HPDE6-E6E7 (cell line): ENCODE measurements around the gene TMEM121.
"Not testable (repeated sequence)": the region's sequence is repeated elsewhere in the genome, so short reads cannot be mapped to it uniquely, and the experiment has no call there.

ENCODE experiments used
- DNase-seq: peaks from one replicate; pipeline ENCODE4 v3.0.0; 2011; ENCODE audit warnings: missing footprints; ENCODE audit errors: extremely low spot score

Gene TMEM121

DNA sequence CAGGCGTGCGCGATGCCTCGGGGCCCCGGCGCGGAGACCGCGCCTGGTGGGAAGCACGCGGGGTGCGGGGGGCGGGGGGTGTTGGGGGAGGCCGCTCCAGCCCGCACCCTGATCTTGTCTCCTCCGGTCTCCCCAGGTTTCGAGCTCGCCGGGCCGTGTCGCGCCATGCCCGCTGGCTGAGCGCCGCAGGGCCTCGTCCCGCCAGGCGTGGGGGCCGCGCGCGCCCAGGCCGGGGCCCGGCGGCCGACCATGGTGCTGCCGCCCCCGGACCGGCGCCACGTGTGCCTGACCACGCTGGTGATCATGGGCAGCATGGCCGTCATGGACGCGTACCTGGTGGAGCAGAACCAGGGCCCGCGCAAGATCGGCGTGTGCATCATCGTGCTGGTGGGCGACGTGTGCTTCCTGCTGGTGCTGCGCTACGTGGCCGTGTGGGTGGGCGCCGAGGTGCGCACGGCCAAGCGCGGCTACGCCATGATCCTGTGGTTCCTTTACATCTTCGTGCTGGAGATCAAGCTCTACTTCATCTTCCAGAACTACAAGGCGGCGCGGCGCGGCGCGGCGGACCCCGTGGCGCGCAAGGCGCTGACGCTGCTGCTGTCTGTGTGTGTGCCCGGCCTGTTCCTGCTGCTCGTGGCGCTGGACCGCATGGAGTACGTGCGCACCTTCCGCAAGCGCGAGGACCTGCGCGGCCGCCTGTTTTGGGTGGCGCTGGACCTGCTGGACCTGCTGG, 2.4 kb downstream of the TMEM121 start:
- no peak for DNase-seq

DNA sequence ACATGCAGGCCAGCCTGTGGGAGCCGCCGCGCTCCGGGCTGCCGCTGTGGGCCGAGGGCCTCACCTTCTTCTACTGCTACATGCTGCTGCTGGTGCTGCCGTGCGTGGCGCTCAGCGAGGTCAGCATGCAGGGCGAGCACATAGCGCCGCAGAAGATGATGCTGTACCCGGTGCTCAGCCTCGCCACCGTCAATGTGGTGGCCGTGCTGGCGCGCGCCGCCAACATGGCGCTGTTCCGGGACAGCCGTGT, 2.9 kb downstream of the TMEM121 start:
- DNase-seq, result no peak

DNA sequence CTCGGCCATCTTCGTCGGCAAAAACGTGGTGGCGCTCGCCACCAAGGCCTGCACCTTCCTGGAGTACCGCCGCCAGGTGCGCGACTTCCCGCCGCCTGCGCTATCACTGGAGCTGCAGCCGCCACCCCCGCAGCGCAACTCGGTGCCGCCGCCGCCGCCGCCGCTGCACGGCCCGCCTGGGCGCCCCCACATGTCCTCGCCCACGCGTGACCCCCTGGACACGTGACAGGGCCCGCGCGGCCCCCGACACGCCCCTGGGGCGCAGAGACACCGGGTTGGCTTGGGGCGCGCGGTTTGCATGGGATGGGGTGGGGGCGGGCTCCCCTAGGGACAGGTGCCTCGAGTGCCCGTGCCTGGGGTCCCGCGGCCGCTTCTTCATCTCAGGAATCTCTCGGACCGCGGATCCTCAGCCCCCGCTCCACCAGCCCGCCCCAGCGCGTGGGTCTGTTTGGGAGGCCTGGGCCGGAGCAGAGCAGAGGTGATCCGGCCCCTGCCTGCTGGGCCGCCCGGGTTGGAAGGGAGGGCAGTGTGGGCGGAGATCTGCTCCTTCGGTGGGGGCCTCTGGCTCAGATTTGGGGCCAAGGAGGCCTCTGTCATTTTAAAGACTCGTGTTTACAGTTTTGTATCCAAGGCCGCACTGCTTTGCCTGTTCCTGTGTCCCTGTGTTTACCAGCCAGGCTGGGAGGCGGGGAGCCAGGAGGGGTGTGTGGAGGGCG, 3.3 kb downstream of the TMEM121 start:
- no peak for DNase-seq

DNA sequence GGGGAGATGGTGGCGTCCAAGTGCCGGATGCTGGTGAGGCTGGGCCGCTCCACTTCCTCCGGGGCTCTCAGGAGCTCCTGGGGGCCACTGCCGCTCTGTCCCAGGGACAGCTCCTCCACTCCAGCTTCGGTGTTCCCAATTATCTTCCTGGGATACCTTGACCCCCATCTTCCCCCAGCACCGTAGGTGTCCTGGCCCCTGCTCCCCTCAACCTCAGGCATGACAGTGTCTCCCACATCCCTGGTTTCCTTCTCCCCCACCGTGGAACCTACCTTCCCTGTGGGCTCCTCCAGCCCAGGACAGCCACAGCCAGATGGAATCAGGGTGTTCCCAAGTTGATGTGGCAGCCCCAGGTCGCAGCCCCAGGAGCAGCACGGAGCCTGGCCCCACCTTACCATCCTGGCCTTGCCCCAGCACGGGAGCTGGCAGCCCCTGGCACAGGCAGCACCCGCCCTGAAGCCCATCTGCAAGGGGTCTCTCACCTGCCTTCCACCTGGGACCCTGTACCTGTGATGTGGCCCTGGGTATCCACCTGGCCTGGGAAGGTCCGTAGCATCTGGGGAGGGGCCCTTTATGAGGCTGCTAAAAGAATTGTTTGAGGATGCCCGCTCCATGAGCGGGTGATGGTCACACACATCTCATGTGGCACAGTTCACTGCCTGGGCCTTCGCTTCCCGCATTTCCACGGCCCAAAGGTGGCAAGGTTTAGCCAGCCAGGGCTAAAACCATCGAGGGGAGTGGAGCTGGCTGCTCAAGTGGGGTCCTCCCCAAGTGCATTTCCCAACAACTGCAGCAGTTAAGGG, 4.1 kb downstream of the TMEM121 start:
- no peak for DNase-seq

GRCh38 chr14:105531088-105531893, 4.9 kb downstream of the TMEM121 start:
- no peak for DNase-seq

DNA sequence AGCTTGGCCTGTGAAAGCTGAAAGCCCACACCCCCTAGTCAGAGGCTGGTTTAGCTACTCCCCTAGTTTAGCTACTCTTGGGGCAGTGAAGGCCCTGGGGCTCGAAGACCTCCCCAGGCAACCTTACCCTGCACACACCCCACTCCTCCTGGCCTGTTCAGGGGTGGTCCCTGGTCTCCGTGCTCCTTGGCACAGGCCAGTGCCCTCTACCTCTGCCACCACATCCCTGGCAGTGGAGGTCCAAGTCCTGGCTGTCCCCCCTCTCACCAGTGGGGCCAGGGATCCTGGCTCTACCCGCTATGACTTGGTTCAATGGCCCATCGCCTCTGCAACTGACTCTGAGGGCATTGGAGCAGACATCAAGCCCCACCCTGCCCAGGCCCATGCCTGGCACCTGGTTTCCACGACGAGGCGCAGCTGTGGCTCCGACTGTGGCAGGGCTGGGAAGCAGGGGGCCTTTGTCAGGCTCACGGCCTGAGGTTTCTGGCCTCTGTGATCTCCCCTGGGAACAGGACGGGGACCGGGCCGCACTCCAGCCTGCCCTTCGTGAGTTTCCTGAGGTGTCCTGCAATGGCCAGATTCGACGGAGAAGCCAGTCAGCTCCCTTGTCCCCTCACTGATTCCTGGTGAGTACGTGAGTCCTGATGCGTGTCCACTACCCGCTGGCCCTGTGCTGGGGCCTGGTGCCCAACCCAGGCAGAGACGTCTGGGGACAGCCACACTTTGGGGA, 5.7 kb downstream of the TMEM121 start:
- no peak for DNase-seq

- DNase-seq, result no peak
Observed at GRCh38 chr14:105532735-105533141, 6.4 kb downstream of the TMEM121 start.

- no peak for DNase-seq
Observed at GRCh38 chr14:105533391-105533790, 7.0 kb downstream of the TMEM121 start.

GRCh38 chr14:105533811-105534498, 7.6 kb downstream of the TMEM121 start:
- DNase-seq, result no peak

GRCh38 chr14:105534586-105534985, 8.2 kb downstream of the TMEM121 start:
- DNase-seq, result no peak

DNA sequence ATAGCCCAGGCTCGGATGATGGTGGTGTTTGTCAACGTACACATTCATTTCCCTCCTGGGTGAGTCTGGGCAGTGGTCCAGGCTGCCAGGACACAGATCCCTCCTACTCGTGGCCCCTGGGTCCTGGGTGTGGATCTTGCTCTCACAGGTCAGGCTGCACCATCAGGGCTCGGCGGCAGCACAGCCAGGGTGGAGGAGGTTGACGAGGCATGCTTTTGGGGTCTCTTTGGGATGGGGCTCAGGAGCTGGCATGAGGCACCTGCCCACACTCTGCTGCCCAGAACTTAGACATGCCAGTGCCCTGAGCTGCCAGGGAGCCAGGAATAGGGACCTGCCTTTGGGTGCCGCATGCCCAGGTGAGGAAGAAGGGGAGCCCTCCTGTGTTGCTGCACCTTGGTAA, 9.7 kb downstream of the TMEM121 start:
- no peak for DNase-seq

DNA sequence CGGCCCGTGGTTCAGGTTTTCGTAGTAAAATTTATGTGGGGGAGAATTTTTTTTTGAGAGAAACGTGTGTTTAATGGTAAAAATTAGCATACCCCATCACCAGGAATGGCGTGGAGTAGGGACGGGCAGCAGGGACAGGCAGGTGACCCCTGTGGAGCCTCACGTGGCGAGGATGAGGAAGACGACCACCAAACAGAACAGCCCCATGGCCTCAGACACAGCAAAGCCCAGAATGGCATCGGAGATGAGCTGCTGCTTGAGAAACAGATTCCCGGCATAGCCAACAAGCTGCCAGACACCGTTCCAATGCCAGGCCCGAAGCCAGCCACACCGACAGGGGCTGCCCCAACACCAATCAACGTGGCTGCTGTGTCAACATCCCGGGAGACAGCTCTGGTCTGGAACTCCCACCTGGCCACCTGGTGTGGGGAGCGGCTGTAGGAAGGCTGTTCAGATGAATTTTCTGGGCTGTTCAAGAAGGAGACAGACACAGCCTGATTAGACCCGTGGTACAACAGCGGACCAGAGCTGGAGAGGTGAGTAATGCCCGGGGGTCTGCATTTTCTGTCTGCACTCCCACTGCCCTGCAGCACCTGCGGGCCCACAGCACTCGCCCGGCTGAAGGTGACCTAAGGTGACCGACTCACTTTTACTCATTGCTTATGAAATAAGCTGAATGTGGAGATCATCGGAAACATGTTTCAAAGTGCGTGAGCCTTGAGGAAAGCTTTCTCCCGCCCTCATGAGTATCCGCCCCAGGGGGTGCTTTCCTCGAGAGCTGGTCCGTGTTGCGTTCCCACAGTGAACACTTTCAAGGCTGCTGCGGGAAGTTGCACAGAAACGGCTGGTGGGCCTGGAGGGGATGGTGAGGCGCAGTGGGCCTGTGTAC, 10.6 kb downstream of the TMEM121 start:
- no peak for DNase-seq

GRCh38 chr14:105537580-105538474, 11.4 kb downstream of the TMEM121 start:
- peak; percentile 71 for DNase-seq

DNA sequence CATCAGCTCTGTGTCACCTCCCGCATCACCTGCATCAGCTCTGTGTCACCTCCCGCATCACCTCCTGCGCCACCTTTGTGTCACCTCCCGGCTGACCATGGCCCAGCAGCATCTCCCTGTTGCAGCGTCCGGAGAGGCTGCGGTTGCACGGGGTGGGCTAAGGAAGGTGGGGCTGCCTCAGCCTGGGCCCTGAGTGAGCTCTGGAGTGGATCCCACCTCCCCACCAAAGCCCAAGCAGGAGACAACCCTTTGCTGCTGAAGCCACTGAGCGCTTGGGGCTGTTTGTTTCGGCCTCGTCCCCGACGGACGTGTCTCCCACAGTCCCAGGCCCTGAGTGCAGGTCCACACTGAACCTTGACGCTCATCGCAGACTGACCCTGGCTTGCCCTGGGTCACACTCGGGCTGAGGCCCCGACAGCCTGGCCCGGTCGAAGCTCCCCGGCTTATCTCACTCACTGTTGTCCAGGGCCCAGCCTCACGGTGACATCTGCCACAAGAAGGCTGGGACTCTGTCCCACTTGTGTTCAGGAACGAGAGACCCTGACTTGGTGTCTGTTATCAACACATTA, 12.2 kb downstream of the TMEM121 start:
- DNase-seq, result no peak

DNA sequence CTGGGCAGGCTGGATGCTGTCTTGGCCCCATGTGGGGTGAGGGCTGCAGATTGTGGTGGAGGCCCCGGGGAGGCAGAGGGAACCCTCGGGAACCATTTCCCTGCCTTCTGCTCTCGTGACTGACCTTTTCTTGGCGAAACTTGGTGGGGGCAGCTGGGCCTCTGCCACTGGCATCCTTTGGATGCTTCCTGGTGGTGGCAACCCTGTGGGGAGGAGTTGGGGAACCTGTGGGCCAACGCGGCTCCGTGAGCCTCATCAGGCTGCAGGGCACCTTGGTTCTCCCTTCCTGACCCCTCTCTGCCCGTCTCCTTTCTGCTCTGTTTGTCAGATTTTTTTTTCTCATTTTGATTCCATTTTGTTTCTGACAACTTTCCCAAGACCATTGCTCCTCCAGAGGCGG, 14.4 kb downstream of the TMEM121 start:
- no peak for DNase-seq

DNA sequence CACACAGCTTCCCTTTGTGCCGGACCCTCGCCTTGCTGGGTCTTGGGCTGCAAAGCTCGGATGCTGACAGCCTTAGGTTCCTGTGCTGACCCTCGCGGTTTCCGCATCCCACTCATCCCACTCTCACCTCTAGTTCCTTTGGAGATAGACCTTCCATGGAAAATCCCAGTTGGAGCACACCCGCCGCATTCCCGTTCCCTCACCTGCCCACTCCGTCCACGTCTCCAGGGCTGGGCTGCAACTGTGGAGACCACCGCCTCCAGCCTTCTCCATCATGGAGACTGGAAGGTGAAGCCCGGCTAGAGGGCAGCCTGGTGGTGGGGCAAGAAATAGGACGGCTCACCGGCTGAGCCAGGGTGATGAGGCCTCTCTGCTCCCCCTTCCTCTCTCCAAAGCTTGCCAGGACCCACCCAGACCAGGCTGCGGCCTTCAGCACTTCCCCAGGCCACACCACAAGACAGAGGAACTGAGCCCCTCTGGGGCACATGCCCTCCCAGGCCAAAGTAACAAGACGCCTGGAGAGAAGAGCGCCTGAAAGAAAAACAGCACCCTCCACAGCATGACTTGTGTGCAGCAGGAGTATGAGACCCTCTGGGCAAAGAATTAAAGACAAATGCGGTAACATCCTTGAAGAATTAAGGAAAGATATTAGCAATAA, 15.0 kb downstream of the TMEM121 start:
- no peak for DNase-seq

DNA sequence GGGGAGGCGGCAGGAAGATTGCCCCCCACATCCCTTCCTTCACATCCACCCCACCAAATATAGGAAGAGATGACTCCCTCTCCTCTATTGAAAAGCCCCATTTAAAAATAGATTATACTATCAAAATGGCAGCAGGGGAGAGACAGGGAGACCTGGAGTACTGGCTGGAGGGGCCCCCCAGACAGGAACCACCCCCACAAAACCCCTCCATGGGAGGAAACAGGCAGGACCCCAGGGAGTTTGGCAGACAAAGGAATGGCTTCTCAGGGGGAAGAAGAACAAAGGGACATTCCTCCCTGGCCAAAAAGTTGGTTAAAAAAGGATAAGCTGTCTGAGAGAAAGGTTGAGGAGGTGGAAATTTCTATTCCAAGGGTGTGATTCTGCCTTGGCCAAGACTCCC, 19.3 kb downstream of the TMEM121 start:
- DNase-seq, result not testable (repeated sequence)

GRCh38 chr14:105546410-105546809, 20.0 kb downstream of the TMEM121 start:
- DNase-seq, result not testable (repeated sequence)
